COLO668 (cell line): Measurements from ENCODE around the gene ARL8B.

Source experiments
- DNase-seq: peaks from one replicate; lab custom pipeline; 2025; ENCODE audit not compliant: unreplicated experiment; lab: John Stamatoyannopoulos, UW

ARL8B gene

GRCh38 chr3:5205165-5205941 lies 83.3 kb downstream of the ARL8B start:
- DNase-seq: no peak

GRCh38 chr3:5210926-5211325 lies 88.8 kb downstream of the ARL8B start:
- no peak for DNase-seq

- DNase-seq: no peak
Measured at GRCh38 chr3:5212628-5213573, 90.8 kb downstream of the ARL8B start.

GRCh38 chr3:5213574-5213966 lies 91.5 kb downstream of the ARL8B start:
- no peak for DNase-seq

- DNase-seq: no peak
Measured at GRCh38 chr3:5214352-5214751, 92.3 kb downstream of the ARL8B start.

- DNase-seq: no peak
Measured at GRCh38 chr3:5217824-5218595, 95.9 kb downstream of the ARL8B start.

GRCh38 chr3:5218815-5219214 lies 96.7 kb downstream of the ARL8B start:
- DNase-seq: no peak

- no peak for DNase-seq
Measured at GRCh38 chr3:5219216-5219615, 97.1 kb downstream of the ARL8B start.

- no peak for DNase-seq
Measured at GRCh38 chr3:5220193-5220592, 98.1 kb downstream of the ARL8B start.

- no peak for DNase-seq
Measured at GRCh38 chr3:5220667-5221431, 98.8 kb downstream of the ARL8B start.

GRCh38 chr3:5221701-5222100 lies 99.6 kb downstream of the ARL8B start:
- DNase-seq: no peak

GRCh38 chr3:5222283-5223005 lies 100.4 kb downstream of the ARL8B start:
- no peak for DNase-seq

- DNase-seq: no peak
Measured at GRCh38 chr3:5226783-5227182, 104.7 kb downstream of the ARL8B start.

GRCh38 chr3:5227812-5228211 lies 105.7 kb downstream of the ARL8B start:
- DNase-seq: no peak

- DNase-seq: no peak
Measured at GRCh38 chr3:5229414-5229813, 107.3 kb downstream of the ARL8B start.
